Muscle of arm (tissue), 12 donors: Measurements from ENCODE around the gene ORM2. TPM values are rescaled to one million over a fixed set of nuclear protein-coding genes. Genes with fewer than 3 reads are reported as not detected.

Experiments used
- DNase-seq: peaks from one replicate; pipeline ENCODE4 v3.0.0-alpha.2; 2013
- polyA plus RNA-seq, 12 donors: library from polyadenylated mRNA; unstranded; fragments of 120-200 nt; gene quantifications; one replicate each; pipeline ENCODE4 v1.2.1, GENCODE V29; 2013; ENCODE audit not compliant: insufficient read length in 12 of 12

ORM2 gene
- polyA plus RNA-seq, 12 donors: 0.73 to 1.0 TPM; not detected in 10

DNA sequence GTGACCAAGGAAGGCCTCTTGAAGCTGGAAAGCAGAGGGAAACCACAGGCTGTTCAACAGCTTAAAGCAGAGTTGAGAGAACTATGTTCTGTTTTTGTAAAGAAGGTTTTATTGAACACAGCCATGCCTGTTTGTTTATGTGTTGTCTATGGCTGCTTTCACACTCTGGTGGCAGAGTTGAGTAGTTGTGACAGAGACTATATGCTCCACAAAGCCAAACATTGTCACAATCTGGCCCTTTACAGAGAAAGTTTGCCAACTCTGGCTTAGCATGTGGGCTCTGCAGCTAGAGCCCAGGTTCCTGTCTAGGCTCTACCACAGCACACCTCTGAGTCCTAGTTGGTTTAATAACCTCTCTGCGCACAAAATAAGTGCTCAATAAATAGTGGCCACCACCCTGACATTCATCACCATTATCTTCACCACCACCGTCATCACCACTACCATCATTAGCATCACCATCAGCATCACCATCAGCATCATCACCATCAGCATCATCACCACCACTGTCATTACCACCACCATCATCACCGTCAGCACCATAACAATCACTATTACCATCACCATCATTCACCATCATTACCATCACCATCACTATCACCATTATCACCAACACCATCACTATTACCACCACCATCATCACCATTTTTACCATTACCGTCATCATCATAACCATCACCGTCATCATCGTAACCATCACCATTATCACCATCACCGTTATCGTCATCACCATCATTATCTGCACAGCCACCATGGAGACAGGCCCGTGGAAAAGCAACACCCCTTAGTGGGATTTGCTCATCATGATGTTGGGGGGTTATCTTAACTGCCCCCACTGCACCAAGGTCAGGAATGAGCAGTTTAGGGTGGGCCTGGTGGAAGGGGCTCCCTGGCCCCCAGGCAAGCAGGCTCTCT, 39.8 kb downstream of the ORM2 start:
- DNase-seq: no peak

GRCh38 chr9:114370251-114370967, 40.7 kb downstream of the ORM2 start:
- DNase-seq: no peak

- no peak for DNase-seq
Observed at GRCh38 chr9:114370968-114371320, 41.3 kb downstream of the ORM2 start.

GRCh38 chr9:114371343-114371944, 41.8 kb downstream of the ORM2 start:
- DNase-seq: no peak

- no peak for DNase-seq
Observed at GRCh38 chr9:114371973-114372917, 42.6 kb downstream of the ORM2 start.

GRCh38 chr9:114372921-114373448, 43.3 kb downstream of the ORM2 start:
- DNase-seq: no peak

DNA sequence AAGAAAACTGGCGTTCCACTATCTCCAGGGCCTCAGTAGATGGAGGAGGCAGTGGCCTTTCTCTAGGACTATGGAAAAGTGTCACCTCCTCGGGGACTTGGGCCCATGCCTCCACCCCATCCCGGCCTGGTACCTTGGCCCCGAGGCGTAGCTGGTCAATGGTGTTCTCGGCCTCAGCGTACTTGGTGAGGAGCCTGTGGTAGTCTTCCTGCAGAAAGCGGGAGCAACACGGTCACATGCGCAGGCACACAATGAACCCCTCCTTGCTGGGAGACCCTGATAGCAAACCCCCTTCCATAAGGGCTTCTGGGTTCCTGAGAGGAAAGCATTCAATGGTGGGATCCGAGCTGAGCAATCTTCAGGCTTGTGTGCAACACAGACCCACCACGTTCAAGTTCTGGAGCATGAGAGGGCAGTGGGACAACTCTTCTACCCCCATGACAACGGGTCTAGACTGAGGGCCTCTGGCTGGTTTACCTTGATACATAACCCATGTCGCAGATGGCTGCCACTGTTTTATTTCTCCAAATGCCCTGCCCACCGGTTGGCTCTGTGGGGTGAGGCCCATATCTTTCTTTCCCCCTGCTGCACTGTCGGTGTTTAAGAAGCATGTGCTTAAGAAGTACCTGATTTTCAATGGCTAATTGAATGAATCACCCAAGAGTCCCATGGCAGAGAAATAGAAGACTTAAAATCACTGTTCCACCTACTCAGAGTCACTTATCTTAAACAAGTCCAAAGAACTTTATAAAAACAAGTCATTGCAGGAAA, 44.5 kb downstream of the ORM2 start:
- no peak for DNase-seq

DNA sequence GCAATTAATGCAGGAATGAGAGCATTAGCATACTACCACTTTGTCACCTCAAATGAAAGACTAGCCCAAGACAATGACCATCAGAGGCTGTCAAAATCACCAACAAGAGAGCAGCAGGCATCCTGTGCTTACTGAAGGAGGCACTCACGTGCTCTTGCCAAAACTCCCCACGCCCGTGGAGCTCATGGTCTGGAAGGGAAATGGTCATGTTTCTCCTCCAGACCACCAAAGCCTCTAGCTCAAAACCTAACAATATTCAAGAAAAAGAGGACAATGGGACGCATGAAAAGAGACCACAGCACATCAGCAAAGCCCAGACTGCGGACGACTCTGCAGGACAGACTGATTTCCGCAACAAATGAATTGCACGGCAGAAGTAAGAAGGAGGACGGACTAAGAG, 45.3 kb downstream of the ORM2 start:
- DNase-seq: no peak

DNA sequence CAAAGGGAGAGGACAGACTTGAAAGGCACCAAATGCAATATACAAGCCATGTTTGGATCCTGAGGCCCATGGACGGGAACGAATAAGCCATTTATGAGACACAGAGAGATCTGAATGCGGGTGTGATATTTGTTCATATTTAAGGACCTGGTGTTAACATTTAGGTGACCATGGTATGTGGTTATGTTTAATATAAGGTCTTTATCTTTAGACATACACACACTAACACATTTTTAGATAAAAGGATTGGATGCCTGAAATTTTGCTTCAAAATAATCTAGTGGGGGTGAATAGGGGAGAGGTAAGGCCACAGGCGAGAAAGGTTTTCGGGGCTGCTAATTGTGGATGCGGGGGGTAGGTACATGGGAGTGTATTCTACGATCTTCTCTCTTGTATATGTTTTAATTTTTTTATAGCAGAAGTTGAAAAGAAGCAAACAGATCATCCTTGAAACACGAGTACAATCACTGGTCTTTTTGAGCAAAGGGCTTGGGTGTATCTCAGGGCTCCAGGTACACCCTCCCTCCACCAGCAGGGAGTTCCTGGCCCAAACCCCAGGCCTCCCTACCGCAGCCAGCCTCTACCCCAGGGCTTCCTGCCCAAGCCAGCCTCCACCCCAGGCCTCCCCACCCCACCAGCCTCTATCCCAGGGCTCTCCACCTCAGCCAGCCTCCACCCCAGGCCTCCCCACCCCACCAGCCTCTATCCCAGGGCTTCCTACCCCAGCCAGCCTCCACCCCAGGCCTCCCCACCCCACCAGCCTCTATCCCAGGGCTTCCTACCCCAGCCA, 45.9 kb downstream of the ORM2 start:
- no peak for DNase-seq

- no peak for DNase-seq
Observed at GRCh38 chr9:114376586-114377445, 47.1 kb downstream of the ORM2 start.

- DNase-seq: no peak
Observed at GRCh38 chr9:114378016-114378415, 48.3 kb downstream of the ORM2 start.

DNA sequence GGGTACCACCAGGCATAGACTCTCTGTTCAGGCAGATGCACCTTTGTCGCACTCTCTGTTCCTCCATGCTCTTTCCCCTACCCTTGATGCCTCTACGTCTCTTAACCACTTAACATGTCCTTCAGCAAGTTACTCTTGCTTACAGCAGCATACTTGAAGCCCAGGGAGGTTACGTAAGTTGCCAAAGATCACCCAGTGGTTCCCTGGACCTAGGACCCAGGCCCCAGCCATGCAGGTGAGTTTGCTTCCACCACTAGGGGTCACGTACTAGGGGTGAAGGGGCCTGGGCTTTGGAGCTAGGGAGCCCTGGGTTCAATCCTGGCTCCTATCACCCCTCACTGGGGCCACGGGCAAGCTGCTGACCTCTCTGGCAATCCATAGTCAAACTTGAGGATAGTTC, 49.2 kb downstream of the ORM2 start:
- no peak for DNase-seq

Other genes with a start within 250 kb of the ORM2 start
- 10 to 100 TPM in 1 of 12 donors, 1 to 10 TPM in 3, under 1 TPM in 6, not detected in 2; 0.17 to 21.0 (median 0.68) TPM for gene KIF12, start 230.6 kb upstream of the ORM2 start, polyA plus RNA-seq
- gene COL27A1, start 174.3 kb upstream of the ORM2 start, polyA plus RNA-seq: 100 to 1,000 TPM in 1 of 12 donors, 10 to 100 TPM in 11; 26.0 to 124 (median 34.1) TPM
- gene ORM1, start 6.8 kb upstream of the ORM2 start, polyA plus RNA-seq: 1 to 10 TPM in 3 of 12 donors, under 1 TPM in 6, not detected in 3; 0.27 to 1.9 (median 0.69) TPM
- gene AKNA, start 58.1 kb downstream of the ORM2 start, polyA plus RNA-seq: 10 to 100 TPM in 3 of 12 donors, 1 to 10 TPM in 8, not detected in 1; 5.4 to 25.5 (median 8.8) TPM
- 1 to 10 TPM in 11 of 12 donors, not detected in 1; 1.8 to 9.9 (median 3.0) TPM for gene WHRN, start 175.6 kb downstream of the ORM2 start, polyA plus RNA-seq